Fibroblast of lung (primary cell): ENCODE data around the gene MEP1B.

Source experiments
- CTCF ChIP-seq, 2 donors: IDR thresholded peaks in 1 of 2; conservative IDR thresholded peaks in 1 of 2; 1 replicate in 1 of 2; 2 replicates in 1 of 2; pipeline ENCODE4 v1.5.1; 2011 to 2012; ENCODE audit warnings: low read length in 2 of 2, control low read depth in 1 of 2, inconsistent platforms in 1 of 2, low read depth in 1 of 2, mild to moderate bottlenecking in 1 of 2
- EZH2 ChIP-seq: IDR thresholded peaks from 2 replicates; pipeline ENCODE4 v1.5.1; 2012; ENCODE audit warnings: low read length, control low read depth, mild to moderate bottlenecking; ENCODE audit errors: missing control alignments

- TF ChIP-seq CTCF (conservative IDR thresholded peaks at IDR 0.05 in 1 of 2, IDR thresholded peaks at IDR 0.05 in 1 of 2; ENCODE audit: low read depth in 1 of 2, low read length in 2 of 2) (peak; percentile 86 to 87), EZH2 (no peak)
Observed at GRCh38 chr18:32158108-32158624, 31.7 kb upstream of the MEP1B start.
